Neuronal stem cell (in vitro differentiated cells): ENCODE measurements around the gene PTGES3L.
A peak's percentile ranks its signal among the peaks of the same experiment; 100 is the strongest.
"Not testable (repeated sequence)": the region's sequence is repeated elsewhere in the genome, so short reads cannot be mapped to it uniquely, and the experiment has no call there.

Experiments
- DNase-seq: peaks from one replicate; pipeline ENCODE4 v3.0.0-alpha.2; 2013; ENCODE audit warnings: low spot score
- H2AFZ ChIP-seq: one replicate; pipeline ENCODE4 v1.6.1; 2013; ENCODE audit warnings: mild to moderate bottlenecking, low read length, inconsistent platforms
- H2AK5ac ChIP-seq: 2 replicates; pipeline ENCODE4 v1.6.1; 2013; ENCODE audit warnings: low read depth, mild to moderate bottlenecking, inconsistent platforms, low read length, moderate library complexity, mixed read lengths
- H2BK120ac ChIP-seq: 2 replicates; pipeline ENCODE4 v1.6.1; 2013; ENCODE audit warnings: low read depth, mild to moderate bottlenecking, inconsistent platforms, low read length, moderate library complexity, mixed read lengths
- H2BK12ac ChIP-seq: one replicate; pipeline ENCODE4 v1.6.1; 2013; ENCODE audit warnings: low read length, inconsistent platforms
- H2BK15ac ChIP-seq: 2 replicates; pipeline ENCODE4 v1.6.1; 2013; ENCODE audit warnings: mild to moderate bottlenecking, low read length, inconsistent platforms, mixed read lengths
- H2BK5ac ChIP-seq: one replicate; pipeline ENCODE4 v1.6.1; 2013; ENCODE audit warnings: inconsistent platforms, mild to moderate bottlenecking, low read length, moderate library complexity
- H3K14ac ChIP-seq: one replicate; pipeline ENCODE4 v1.6.1; 2013; ENCODE audit warnings: low read length, inconsistent platforms
- H3K18ac ChIP-seq: 2 replicates; pipeline ENCODE4 v1.6.1; 2013; ENCODE audit warnings: low read length, inconsistent platforms
- H3K23ac ChIP-seq: 2 replicates; pipeline ENCODE4 v1.6.1; 2013; ENCODE audit warnings: low read depth, mild to moderate bottlenecking, mixed read lengths, low read length, inconsistent platforms; ENCODE audit not compliant: poor library complexity
- H3K27ac ChIP-seq: replicated peaks from 3 replicates; pipeline ENCODE4 v1.5.1; 2013; ENCODE audit warnings: low read length, inconsistent platforms
- H3K27me3 ChIP-seq, 3 experiments: 2 replicates each; pipeline ENCODE4 v1.6.1; 2013; ENCODE audit warnings: low read length in 3 of 3, mild to moderate bottlenecking in 2 of 3, inconsistent platforms in 1 of 3, low read depth in 1 of 3, mixed read lengths in 1 of 3, moderate library complexity in 1 of 3; ENCODE audit not compliant: control insufficient read depth in 3 of 3, insufficient read depth in 3 of 3
- H3K36me3 ChIP-seq, 2 donors: replicated peaks in 1 of 2; 2 replicates each; pipeline ENCODE4 v1.6.1; 2013; ENCODE audit warnings: low read length in 2 of 2; ENCODE audit not compliant: control insufficient read depth in 2 of 2, insufficient read depth in 2 of 2
- H3K4ac ChIP-seq: 2 replicates; pipeline ENCODE4 v1.6.1; 2013; ENCODE audit warnings: inconsistent platforms, mild to moderate bottlenecking, low read length, moderate library complexity
- H3K4me1 ChIP-seq, 2 donors: 1 replicate in 1 of 2; 2 replicates in 1 of 2; pipeline ENCODE4 v1.6.1; 2013; ENCODE audit warnings: low read length in 2 of 2, low read depth in 1 of 2; ENCODE audit not compliant: control insufficient read depth in 2 of 2, insufficient read depth in 1 of 2
- H3K4me2 ChIP-seq: one replicate; pipeline ENCODE4 v1.6.1; 2013; ENCODE audit warnings: mild to moderate bottlenecking, low read length, inconsistent platforms; ENCODE audit not compliant: insufficient read depth, poor library complexity, severe bottlenecking
- H3K4me3 ChIP-seq, 2 donors: 2 replicates each; pipeline ENCODE4 v1.5.1; 2013; ENCODE audit warnings: low read length in 2 of 2, mild to moderate bottlenecking in 2 of 2, inconsistent platforms in 1 of 2, moderate library complexity in 1 of 2
- H3K79me1 ChIP-seq: one replicate; pipeline ENCODE4 v1.6.1; 2013; ENCODE audit warnings: low read depth, mild to moderate bottlenecking, inconsistent platforms, low read length, moderate library complexity
- H3K9ac ChIP-seq: one replicate; pipeline ENCODE4 v1.6.1; 2013; ENCODE audit warnings: mild to moderate bottlenecking, low read depth, low read length, inconsistent platforms; ENCODE audit not compliant: poor library complexity
- H3K9me3 ChIP-seq, 2 donors: replicated peaks in 1 of 2; 2 replicates each; pipeline versions ENCODE3 to v1.6.1; 2013; ENCODE audit warnings: low read length in 2 of 2, mild to moderate bottlenecking in 2 of 2, inconsistent platforms in 1 of 2, low read depth in 1 of 2, mixed read lengths in 1 of 2, moderate library complexity in 1 of 2; ENCODE audit not compliant: control insufficient read depth in 2 of 2, insufficient read depth in 1 of 2
- H4K8ac ChIP-seq: one replicate; pipeline ENCODE4 v1.6.1; 2013; ENCODE audit warnings: low read depth, mild to moderate bottlenecking, inconsistent platforms, low read length, moderate library complexity
- H4K91ac ChIP-seq: one replicate; pipeline ENCODE4 v1.6.1; 2013; ENCODE audit warnings: low read length, low read depth, mild to moderate bottlenecking, inconsistent platforms; ENCODE audit not compliant: poor library complexity
- WGBS, 2 donors: extraction: QIAGEN DNeasy Blood & Tissue Kit; methylation state at CpG; one replicate each; pipeline ENCODE4 v1.1.7; 2013; ENCODE audit warnings: missing lambda C conversion rate in 2 of 2, mixed read lengths in 1 of 2; ENCODE audit not compliant: insufficient read length in 2 of 2, insufficient replicate concordance in 1 of 2; ENCODE audit errors: extremely low coverage in 2 of 2; 5-methylcytosine and 5-hydroxymethylcytosine counted together

The PTGES3L gene

GRCh38 chr17:42997984-42998938, 18.4 kb upstream of the PTGES3L start, which contains the start of gene RPL27:
Gene RPL27 (plus strand): TSS chr17:42998419. CDS start chr17:42998751, 332 bp downstream.
- Histone ChIP-seq H3K9me3 (no peaks in the 10 kb centered on the region), H3K36me3 (peaks cover 26 to 52% of the 10 kb centered on the region in 2 donors), H2BK15ac (no peak within 1 kb of the TSS)

GRCh38 chr17:42997390-42997983, 17.6 kb upstream of the PTGES3L start:
- Histone ChIP-seq H2BK15ac (no peak overlapping the region), H3K4me2 (peak overlapping the region; percentile 45), H3K14ac (no peak overlapping the region), H2AK5ac (no peak overlapping the region), H4K91ac (no peak overlapping the region), H4K8ac (no peak overlapping the region), H3K4me1 (peaks cover 4 to 6% of the 10 kb centered on the region in 2 donors), H3K4me3 (peak overlapping the region in 1 of 2 donors; percentile 20), H3K36me3 (peaks cover 26 to 52% of the 10 kb centered on the region in 2 donors), H3K4ac (peak overlapping the region; percentile 12), H3K18ac (no peak overlapping the region), H3K27me3 (peaks cover 0 to 1% (median 0%) of the 10 kb centered on the region in 3 experiments), H3K27ac (peak overlapping the region; percentile 56), H2AFZ (peak overlapping the region; percentile 74), H3K9ac (no peak overlapping the region), H2BK12ac (no peak overlapping the region), H3K79me1 (peaks cover 6% of the 10 kb centered on the region), H3K23ac (no peak overlapping the region), H3K9me3 (no peaks in the 10 kb centered on the region), H2BK120ac (no peak overlapping the region), H2BK5ac (no peak overlapping the region)
- WGBS, 2 donors = no CpG with 5 or more reads among the region's 5 CpGs
- DNase-seq = no peak

More at GRCh38 chr17:42997984-42998938, 18.4 kb upstream of the PTGES3L start, which contains the start of gene RPL27:
- peak within 1 kb of the TSS; percentile 85 for H2BK5ac ChIP-seq
- no peak within 1 kb of the TSS for H2BK120ac ChIP-seq
- peak within 1 kb of the TSS; percentile 98 for H3K9ac ChIP-seq
- H3K14ac ChIP-seq = peak within 1 kb of the TSS; percentile 12
- H3K79me1 ChIP-seq = peaks cover 6% of the 10 kb centered on the region
- peaks cover 4 to 6% of the 10 kb centered on the region in 2 donors for H3K4me1 ChIP-seq
- H2AFZ ChIP-seq = peak within 1 kb of the TSS; percentile 74
- no peak within 1 kb of the TSS for H2AK5ac ChIP-seq
- peak within 1 kb of the TSS; percentile 40 for H3K23ac ChIP-seq
- H2BK12ac ChIP-seq = no peak within 1 kb of the TSS
- peak within 1 kb of the TSS; percentile 12 for H3K4ac ChIP-seq
- H3K18ac ChIP-seq = peak within 1 kb of the TSS; percentile 94
- peak; percentile 98 for DNase-seq
- H3K27me3 ChIP-seq = peaks cover 0 to 1% (median 0%) of the 10 kb centered on the region in 3 experiments
- peak within 1 kb of the TSS; percentile 90 for H3K27ac ChIP-seq
- H4K8ac ChIP-seq = no peak within 1 kb of the TSS
- no CpG with 5 or more reads among the region's 49 CpGs for WGBS, 2 donors
- peak within 1 kb of the TSS; percentile 86 to 95 for H3K4me3 ChIP-seq
- peak within 1 kb of the TSS; percentile 80 for H3K4me2 ChIP-seq
- H4K91ac ChIP-seq = no peak within 1 kb of the TSS

- H2BK12ac ChIP-seq, H2AFZ ChIP-seq, H3K9me3 ChIP-seq, H3K9ac ChIP-seq, H2AK5ac ChIP-seq, H3K4me3 ChIP-seq, DNase-seq, H2BK15ac ChIP-seq, H3K18ac ChIP-seq, H3K27ac ChIP-seq, H2BK5ac ChIP-seq, H3K4me1 ChIP-seq, H3K4me2 ChIP-seq, H2BK120ac ChIP-seq, H4K8ac ChIP-seq, H3K27me3 ChIP-seq, H4K91ac ChIP-seq, H3K23ac ChIP-seq, H3K79me1 ChIP-seq, H3K14ac ChIP-seq, H3K4ac ChIP-seq: not testable (repeated sequence)
- WGBS, 2 donors = no CpG with 5 or more reads among the region's 10 CpGs
- peaks cover 24 to 49% of the 10 kb centered on the region in 2 donors for H3K36me3 ChIP-seq
Measured at GRCh38 chr17:42993913-42994312, 14.0 kb upstream of the PTGES3L start.

- WGBS, 2 donors = no CpG with 5 or more reads among the region's 5 CpGs
- Histone ChIP-seq H2AFZ (no peak overlapping the region), H3K4ac (no peak overlapping the region), H3K36me3 (peaks cover 29 to 58% of the 10 kb centered on the region in 2 donors), H2BK15ac (no peak overlapping the region), H2AK5ac (no peak overlapping the region), H4K8ac (no peak overlapping the region), H2BK12ac (no peak overlapping the region), H3K4me3 (no peak overlapping the region), H4K91ac (no peak overlapping the region), H3K9me3 (no peaks in the 10 kb centered on the region), H2BK5ac (no peak overlapping the region), H3K23ac (no peak overlapping the region), H3K4me1 (peaks cover 2 to 4% of the 10 kb centered on the region in 2 donors), H3K9ac (no peak overlapping the region), H3K27ac (no peak overlapping the region), H3K18ac (no peak overlapping the region), H2BK120ac (no peak overlapping the region), H3K27me3 (peaks cover 0 to 1% (median 0%) of the 10 kb centered on the region in 3 experiments), H3K4me2 (no peak overlapping the region), H3K14ac (no peak overlapping the region), H3K79me1 (peaks cover 2% of the 10 kb centered on the region)
- no peak for DNase-seq
Measured at GRCh38 chr17:42992872-42993271, 13.0 kb upstream of the PTGES3L start.
